Neural cell (in vitro differentiated cells): ENCODE data around the gene CLVS2.

Source experiments
- EP300 ChIP-seq: fragments of 450-650 bp; conservative IDR thresholded peaks from 2 replicates; pipeline ENCODE4 v1.6.1; 2014; ENCODE audit warnings: antibody characterized with exemption, mild to moderate bottlenecking, moderate library complexity; ENCODE audit not compliant: poor library complexity, severe bottlenecking
- EZH2 ChIP-seq: fragments of 200-600, 300-800 bp; shearing (Covaris generic), sonication (generic); IDR thresholded peaks from 2 replicates; pipeline ENCODE4 v1.6.1; 2014; ENCODE audit warnings: antibody characterized with exemption, low read length, borderline replicate concordance, mild to moderate bottlenecking; ENCODE audit not compliant: insufficient read depth, poor library complexity, severe bottlenecking
- MXI1 ChIP-seq: fragments of 450-650 bp; conservative IDR thresholded peaks from 2 replicates; pipeline ENCODE4 v1.6.1; 2014; ENCODE audit warnings: antibody characterized with exemption, mild to moderate bottlenecking; ENCODE audit not compliant: poor library complexity, severe bottlenecking
- POLR2AphosphoS5 ChIP-seq: IDR thresholded peaks from 2 replicates; pipeline ENCODE4 v1.6.1; 2012
- RAD21 ChIP-seq: fragments of 450-650 bp; conservative IDR thresholded peaks from 2 replicates; pipeline ENCODE4 v1.6.1; 2014; ENCODE audit warnings: antibody characterized with exemption, mild to moderate bottlenecking, moderate library complexity
- SMC3 ChIP-seq: fragments of 450-650 bp; conservative IDR thresholded peaks from 2 replicates; pipeline ENCODE4 v1.6.1; 2014; ENCODE audit warnings: antibody characterized with exemption, mild to moderate bottlenecking, moderate library complexity; ENCODE audit not compliant: poor library complexity
- TAF1 ChIP-seq: IDR thresholded peaks from 2 replicates; pipeline ENCODE4 v1.6.1; 2012; ENCODE audit warnings: low read depth
- TF ChIP-seq, protein P1 (sequence below): fragments of 450-650 bp; IDR thresholded peaks from 2 replicates; pipeline ENCODE4 v1.5.1; 2014; ENCODE audit warnings: antibody characterized with exemption, mild to moderate bottlenecking, moderate library complexity; ENCODE audit not compliant: poor library complexity, severe bottlenecking
- TF ChIP-seq, protein P2 (sequence below): IDR thresholded peaks from 2 replicates; pipeline ENCODE4 v1.6.1; 2012; ENCODE audit warnings: borderline replicate concordance

DNA sequence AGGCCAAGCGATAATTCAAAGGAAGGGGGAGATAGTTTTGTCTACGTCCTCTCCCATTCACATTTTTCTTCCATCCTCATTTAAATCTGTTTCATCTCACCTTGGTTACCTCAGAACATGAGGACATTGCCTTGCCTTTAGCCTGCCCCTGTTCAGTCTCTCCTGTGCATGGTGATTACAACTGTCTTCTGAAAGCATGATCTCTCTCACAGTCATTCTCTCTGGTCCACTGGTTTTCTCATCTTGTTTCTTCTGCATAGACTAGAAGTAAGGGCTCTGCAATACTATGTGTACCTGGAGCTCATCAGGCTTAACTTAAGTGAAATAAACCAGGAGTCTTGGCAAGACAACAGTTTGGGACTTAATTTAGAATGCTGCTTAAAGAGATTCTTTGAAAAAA is 31.4 kb downstream of the CLVS2 start:
- TF ChIP-seq, protein P1, sequence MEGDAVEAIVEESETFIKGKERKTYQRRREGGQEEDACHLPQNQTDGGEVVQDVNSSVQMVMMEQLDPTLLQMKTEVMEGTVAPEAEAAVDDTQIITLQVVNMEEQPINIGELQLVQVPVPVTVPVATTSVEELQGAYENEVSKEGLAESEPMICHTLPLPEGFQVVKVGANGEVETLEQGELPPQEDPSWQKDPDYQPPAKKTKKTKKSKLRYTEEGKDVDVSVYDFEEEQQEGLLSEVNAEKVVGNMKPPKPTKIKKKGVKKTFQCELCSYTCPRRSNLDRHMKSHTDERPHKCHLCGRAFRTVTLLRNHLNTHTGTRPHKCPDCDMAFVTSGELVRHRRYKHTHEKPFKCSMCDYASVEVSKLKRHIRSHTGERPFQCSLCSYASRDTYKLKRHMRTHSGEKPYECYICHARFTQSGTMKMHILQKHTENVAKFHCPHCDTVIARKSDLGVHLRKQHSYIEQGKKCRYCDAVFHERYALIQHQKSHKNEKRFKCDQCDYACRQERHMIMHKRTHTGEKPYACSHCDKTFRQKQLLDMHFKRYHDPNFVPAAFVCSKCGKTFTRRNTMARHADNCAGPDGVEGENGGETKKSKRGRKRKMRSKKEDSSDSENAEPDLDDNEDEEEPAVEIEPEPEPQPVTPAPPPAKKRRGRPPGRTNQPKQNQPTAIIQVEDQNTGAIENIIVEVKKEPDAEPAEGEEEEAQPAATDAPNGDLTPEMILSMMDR, result no peak
- TF ChIP-seq TAF1 (no peak), EP300 (no peak), EZH2 (no peak), RAD21 (no peak), SMC3 (no peak), POLR2AphosphoS5 (no peak), MXI1 (no peak)
- TF ChIP-seq, protein P2, sequence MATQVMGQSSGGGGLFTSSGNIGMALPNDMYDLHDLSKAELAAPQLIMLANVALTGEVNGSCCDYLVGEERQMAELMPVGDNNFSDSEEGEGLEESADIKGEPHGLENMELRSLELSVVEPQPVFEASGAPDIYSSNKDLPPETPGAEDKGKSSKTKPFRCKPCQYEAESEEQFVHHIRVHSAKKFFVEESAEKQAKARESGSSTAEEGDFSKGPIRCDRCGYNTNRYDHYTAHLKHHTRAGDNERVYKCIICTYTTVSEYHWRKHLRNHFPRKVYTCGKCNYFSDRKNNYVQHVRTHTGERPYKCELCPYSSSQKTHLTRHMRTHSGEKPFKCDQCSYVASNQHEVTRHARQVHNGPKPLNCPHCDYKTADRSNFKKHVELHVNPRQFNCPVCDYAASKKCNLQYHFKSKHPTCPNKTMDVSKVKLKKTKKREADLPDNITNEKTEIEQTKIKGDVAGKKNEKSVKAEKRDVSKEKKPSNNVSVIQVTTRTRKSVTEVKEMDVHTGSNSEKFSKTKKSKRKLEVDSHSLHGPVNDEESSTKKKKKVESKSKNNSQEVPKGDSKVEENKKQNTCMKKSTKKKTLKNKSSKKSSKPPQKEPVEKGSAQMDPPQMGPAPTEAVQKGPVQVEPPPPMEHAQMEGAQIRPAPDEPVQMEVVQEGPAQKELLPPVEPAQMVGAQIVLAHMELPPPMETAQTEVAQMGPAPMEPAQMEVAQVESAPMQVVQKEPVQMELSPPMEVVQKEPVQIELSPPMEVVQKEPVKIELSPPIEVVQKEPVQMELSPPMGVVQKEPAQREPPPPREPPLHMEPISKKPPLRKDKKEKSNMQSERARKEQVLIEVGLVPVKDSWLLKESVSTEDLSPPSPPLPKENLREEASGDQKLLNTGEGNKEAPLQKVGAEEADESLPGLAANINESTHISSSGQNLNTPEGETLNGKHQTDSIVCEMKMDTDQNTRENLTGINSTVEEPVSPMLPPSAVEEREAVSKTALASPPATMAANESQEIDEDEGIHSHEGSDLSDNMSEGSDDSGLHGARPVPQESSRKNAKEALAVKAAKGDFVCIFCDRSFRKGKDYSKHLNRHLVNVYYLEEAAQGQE, result no peak
